DOHH2 (cell line): ENCODE measurements around the gene ART5.

Experiments used
- CTCF ChIP-seq: fragments of 200-600 bp; sonication (generic); IDR thresholded peaks from one replicate; pipeline ENCODE4 v1.5.1; 2014; ENCODE audit warnings: antibody characterized with exemption, mild to moderate bottlenecking, low read depth, low read length; ENCODE audit not compliant: poor library complexity, severe bottlenecking
- EZH2phosphoT487 ChIP-seq: fragments of 200-600 bp; sonication (generic); IDR thresholded peaks from 2 replicates; pipeline ENCODE4 v1.6.1; 2017; ENCODE audit warnings: borderline replicate concordance, mild to moderate bottlenecking, antibody characterized with exemption, low read length, moderate library complexity, mixed read lengths

- TF ChIP-seq CTCF (no peak), EZH2phosphoT487 (no peak)
These were observed 29.8 kb upstream of the ART5 start, which contains the start of gene CHRNA10 for GRCh38 chr11:3671334-3672254.
